ENCODE data around the gene BTNL2.

GRCh38 chr6:32379545-32379944 lies 27.4 kb downstream of the BTNL2 start:
- TF ChIP-seq POLR2A (IDR thresholded peaks at IDR 0.05) (no peak), CTCF (IDR thresholded peaks at IDR 0.05) (no peak), EP300 (IDR thresholded peaks at IDR 0.05) (no peak)

All from tibial nerve (tissue), 4 donors.